Activated CD4-positive, CD25-positive, alpha-beta regulatory T cell treated with anti-CD3 and anti-CD28 coated beads, Interleukin-2, amount 50 U/mL, for 24 hours (primary cell): ENCODE data around the gene FEN1.

Experiments
- ATAC-seq, 2 donors: fragments of 150-1000 bp; cut with Tn5 transposase; one replicate each; pipeline ENCODE4 v1.10.0; 2021; ENCODE audit warnings: mild to moderate bottlenecking in 1 of 2, moderate library complexity in 1 of 2

Gene FEN1, protein sequence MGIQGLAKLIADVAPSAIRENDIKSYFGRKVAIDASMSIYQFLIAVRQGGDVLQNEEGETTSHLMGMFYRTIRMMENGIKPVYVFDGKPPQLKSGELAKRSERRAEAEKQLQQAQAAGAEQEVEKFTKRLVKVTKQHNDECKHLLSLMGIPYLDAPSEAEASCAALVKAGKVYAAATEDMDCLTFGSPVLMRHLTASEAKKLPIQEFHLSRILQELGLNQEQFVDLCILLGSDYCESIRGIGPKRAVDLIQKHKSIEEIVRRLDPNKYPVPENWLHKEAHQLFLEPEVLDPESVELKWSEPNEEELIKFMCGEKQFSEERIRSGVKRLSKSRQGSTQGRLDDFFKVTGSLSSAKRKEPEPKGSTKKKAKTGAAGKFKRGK

DNA sequence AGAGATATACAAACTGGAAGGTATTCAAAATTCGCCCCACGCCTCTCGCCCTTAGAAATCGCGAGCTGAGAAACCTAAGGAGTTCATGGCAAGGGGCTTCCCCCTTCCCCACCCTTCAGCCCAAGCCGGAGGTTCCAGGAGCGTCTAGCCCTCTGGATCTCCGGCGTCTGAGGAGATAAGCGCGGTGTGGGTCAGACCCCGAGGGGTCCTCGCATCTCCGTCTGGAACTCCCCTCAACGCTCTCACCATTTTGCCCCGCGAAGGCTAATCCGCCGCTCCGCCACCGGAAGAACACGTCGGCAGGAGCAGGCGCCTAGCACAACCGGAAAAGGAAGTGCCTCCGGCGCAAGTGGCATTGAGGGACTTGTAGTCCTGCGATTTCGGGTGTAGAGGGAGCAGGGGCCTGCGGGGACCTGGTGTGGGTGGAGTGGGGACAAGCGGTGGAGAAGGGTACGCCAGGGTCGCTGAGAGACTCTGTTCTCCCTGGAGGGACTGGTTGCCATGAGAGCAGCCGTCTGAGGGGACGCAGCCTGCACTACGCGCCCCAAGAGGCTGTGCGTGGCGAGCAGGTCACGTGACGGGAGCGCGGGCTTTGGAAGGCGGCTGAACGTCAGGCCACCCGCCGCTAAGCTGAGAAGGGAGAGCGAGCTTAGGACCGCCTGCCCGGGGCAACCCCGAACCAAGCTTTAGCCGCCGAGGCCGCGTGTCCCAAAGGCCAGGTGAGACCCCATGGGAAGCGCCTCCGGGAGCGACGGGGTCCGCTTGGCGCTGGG is at the start of gene FEN1, which contains the start of gene TMEM258:
FEN1 (plus strand) TSS at position 602 of the 773 bp plus-strand sequence. CDS start 2,451 bp downstream, outside the sequence.
TMEM258 (minus strand) TSS at position 290 of the 773 bp plus-strand sequence; CDS start at position 249, 41 bp downstream.
- peak; percentile 91 for ATAC-seq

DNA sequence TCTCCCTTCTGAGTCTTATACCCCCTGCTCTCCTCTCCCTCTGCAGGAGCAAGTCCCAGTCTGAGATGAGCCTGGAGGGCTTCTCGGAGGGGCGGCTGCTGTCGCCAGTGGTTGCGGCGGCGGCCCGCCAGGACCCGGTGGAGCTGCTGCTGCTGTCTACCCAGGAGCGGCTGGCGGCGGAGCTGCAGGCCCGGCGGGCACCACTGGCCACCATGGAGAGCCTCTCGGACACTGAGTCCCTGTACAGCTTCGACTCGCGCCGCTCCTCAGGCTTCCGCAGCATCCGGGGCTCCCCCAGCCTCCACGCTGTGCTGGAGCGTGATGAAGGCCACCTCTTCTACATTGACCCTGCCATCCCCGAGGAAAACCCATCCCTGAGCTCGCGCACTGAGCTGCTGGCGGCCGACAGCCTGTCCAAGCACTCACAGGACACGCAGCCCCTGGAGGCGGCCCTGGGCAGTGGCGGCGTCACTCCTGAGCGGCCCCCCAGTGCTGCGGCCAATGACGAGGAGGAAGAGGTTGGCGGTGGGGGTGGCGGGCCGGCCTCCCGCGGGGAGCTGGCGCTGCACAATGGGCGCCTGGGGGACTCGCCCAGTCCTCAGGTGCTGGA is 49.1 kb upstream of the FEN1 start:
- ATAC-seq: no peak

DNA sequence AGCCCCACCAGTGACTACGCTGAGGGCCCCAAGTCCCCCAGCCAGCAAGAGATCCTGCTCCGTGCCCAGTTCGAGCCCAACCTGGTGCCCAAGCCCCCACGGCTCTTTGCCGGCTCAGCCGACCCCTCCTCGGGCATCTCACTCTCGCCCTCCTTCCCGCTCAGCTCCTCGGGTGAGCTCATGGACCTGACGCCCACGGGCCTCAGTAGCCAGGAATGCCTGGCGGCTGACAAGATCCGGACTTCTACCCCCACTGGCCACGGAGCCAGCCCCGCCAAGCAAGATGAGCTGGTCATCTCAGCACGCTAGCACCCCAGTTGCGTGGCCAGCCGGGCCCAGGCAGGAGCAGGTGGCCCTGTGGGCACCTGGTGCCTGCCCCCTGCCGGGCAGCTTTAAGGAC is 48.5 kb upstream of the FEN1 start:
- no peak for ATAC-seq

DNA sequence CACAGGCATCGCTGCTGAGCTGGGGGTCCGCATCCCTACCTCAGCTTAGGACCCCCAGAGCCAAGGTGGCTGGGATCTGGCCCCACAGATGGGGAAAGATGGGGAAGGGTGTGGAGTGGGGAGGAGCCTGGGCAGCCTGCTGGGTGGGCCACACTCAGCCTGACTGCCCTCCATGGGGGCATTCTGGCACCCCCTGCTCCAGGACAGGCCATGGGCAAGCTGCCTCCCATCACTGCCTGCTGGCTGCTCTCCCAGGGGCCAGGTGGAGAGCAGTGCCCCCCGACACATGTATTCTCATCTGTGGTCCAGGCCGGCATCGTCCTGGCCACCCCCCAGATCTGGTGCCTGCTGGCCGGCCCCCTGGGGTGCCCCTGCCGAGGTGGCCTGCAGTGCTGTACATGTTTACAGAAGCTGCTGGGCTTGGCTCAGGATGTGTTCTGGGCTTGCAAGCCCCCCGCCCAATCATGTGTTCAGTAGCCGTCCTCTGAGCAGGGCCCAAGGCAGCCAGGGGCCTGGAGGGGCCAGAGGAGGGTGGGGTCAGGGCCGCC is 48.0 kb upstream of the FEN1 start:
- no peak for ATAC-seq

DNA sequence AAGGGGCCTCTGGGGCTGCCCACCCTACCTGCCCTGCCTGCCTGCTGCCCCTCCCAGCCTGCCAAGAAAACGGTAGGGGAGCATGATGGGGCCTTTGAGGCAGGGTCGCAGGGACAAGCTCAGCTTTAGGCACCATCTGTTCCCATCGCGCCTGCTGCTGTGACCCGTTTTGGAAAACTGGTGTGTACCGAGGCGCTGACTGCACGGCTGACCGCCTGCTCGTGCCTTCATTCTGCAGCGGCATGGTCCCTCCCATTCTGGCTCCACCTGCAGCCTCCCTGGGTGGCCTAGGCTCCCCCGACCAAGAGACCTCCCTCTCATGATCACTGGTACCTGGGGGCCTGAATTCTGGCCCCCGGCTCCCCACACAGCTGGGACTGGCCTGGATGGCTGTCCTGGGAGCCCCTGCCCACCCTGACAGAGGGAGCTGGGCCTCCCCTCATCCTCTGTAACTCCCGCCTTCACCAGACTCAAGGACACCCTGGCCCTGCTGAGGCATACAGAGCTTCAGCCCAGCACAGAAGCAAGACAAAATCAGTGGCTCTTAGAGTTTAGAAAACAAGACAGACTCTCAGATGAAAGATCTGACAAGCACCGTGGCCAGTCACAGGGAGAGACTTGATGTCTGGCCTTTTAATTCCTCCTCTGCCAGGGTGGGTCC is 46.8 kb upstream of the FEN1 start:
- no peak for ATAC-seq

DNA sequence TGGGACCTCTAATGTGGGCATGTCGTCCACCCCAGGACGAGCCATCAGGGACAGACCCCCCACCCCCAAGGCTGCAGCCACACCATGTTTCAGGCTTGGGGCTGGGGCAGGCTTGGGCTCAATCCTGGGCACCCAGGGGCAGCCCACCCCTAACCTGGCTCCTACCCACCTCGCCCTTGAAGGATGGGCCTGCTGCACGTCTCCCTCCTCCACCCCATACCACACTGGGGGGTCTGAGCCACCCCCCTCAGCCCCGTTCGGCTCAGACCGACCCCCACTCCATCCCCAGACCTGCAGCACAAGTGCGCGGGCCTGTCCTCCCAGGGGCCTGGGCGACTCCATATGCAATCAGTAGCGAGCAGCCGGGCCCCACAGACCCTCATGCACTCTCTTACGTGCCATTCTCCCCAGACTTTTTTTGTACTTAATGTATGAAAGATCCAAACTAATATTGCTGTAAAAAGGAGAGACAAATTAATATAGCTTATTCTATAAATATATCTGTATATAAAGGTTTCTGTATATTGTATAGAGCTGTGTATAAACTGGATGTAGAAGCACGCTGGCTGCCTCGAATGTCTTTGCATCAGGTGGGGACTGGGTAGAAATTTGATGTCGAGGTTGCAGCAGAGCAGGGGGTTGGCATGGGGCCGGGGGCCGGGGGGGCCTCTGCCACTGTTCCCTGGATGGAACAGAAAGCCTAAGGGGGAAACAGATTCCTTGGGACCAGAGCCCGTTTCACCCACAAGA is 46.1 kb upstream of the FEN1 start:
- ATAC-seq: no peak

DNA sequence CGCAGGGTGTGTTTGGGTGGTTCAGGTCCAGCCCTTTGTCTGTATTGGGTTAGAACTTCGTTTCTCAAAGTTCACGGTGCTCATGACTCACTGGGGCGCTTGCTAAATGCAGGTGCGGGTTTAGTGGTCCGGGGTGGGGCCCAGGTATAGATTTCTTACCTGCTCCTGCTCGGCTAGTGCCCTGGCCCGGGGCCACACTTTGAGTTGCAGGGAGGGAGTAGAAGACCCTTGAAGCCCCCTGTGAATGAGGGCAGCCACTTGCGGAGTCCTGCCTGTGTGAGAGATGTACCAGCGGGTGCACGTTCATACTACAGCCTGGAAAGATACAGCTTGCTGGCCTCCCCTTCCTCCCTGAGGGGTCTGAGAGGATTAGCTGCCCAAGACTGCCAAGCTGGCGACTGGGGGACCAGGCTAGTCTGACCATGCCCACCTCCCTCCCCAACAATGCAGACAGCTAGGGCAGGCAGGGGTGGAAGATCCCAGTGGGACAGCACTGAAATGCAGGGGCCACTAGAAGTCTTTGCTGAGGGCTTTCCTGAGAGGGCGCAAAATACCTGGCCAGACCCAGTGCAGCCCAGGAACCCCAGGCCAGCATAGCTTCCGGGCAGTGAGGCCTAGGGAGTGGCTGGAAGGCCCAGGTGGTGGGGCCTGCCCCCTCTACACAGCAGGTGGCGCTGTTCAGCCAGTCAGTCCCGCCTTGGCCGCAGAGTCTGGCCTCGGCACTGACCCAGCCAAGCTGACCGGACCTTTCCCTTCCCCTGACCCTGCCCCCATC is 45.3 kb upstream of the FEN1 start:
- no peak for ATAC-seq

DNA sequence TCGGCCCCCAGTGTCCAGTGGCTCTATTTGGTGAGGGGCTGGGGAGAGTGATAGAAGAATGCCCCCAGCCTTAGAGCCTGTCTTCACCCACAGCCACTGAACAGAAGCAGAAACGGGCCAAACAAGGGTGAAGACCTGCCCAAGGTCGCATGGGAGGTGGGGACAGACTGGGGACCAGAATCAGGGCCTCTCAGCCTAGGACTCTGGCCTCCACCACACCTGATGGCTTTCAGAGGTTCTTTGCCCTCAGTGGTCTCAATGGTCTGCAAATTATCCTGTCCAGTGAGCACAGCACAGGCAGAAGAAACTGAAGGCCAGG is 44.8 kb upstream of the FEN1 start:
- ATAC-seq: no peak

DNA sequence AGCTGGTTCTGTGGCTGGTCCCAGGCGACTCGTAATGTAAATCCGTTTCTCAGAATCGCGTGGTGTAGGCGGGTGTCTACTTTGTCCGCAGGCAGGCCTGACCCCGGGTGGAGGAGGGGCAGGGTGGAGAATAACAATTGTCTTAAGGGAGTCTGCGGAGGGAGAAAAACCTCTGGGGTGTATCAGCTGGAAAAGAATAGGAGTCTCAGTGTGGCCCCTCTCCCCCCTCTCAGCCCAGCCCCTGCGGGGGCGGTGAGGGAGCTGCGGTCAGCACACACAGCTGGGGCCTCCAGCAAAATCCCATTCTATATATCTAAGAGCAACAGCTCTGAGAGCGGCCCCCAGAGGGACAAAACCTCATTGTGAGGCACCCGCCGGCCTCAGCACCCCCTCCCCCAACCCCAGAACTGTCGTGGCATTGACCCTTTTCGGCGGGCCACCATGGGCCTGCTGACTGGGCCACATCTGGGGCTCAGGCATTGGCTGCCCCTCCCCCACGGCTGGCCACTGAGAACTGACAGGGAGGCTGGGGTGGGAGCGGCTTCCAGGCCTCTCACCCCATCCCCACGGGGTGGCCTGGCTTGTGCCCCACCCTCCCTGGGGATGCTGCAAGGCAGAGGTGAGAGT is 43.0 kb upstream of the FEN1 start:
- ATAC-seq: no peak

DNA sequence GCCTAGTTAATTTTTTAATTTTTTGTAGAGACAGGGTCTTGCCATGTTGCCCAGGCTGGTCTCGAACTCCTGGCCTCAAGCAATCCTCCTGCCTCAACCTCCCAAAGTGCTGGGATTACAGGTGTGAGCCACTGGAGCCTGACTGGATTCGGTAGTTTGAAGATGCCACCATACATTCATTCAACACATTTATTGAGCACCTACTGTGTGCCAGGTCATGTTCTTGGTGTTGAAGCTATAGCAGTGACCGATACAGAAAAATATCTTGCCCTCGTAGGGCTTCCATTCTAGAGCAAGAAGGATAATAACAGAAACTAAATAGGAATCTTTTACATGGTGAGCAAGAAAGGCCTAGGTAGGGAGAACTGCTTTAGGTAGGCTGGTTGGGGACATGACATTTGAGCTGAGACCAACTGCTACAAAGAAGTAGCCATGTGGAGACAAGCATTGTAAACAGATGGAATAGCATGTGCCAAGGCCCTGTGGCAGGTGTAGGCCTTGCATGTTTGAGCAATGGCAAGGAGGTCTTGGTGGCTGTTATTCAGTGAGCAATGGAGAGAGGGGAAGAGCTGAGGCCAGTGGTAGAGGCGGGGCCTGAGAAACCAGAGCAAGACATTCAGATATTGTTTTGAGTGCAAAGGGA is 42.0 kb upstream of the FEN1 start:
- no peak for ATAC-seq

DNA sequence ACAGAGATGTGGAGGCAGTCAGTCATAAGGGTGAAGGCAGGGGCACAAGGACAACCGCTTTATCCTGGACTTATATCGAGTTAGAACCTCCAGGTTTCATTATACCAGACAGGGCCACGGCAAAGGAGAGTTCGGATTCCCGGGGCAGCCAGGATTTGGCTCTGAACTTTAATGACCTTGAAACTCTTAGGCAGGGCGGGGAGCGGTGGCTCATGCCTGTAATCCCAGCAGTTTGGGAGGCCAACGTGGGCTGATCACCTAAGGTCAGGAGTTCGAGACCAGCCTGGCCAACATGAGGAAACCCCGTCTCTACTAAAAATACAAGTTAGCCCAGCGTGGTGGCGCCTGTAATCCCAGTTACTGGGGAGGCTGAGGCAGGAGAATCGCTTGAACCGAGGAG is 41.3 kb upstream of the FEN1 start:
- ATAC-seq: no peak

DNA sequence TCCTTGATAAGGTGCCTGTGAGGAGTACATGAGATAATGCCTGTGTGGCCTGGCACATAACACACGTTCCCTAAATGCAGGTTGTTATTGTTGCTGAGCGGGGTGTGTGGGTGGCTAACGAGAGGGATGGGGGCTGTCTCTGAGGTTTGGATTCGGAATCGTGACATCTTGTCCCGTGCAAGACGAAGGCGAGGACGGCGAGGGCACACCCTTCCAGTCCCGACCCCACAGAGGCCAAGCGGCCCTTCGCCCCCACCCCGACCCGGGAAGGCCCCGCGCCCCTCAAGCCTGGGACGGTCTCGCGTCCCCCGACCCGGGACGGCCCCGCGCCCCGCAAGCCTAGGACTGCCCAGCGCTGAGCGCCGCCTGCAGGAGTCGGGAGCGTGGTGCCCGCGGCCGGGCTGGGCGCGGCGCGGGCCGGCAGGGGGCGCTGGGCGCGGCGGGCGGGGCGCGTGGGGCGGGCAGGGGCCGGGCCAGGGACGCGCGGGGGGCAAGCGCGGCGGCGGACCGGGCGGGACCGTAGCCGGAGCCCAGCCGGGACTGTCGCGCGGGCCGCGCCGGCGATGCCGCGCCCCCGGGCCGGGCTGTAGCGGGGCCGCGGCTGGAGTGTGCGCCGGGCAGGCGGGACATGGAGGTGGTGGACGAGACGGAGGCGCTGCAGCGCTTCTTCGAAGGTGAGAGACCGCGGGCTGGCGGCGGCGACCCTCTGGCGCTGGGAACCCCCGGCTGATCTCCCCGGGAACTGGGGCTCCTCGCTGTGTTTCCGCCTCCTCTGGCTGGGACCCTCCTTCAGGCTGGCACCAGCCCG is 40.4 kb upstream of the FEN1 start, which contains the start of gene MYRF:
MYRF (plus strand) TSS at position 520 of the 808 bp plus-strand sequence; CDS start at position 629, 109 bp downstream.
- ATAC-seq: peak; percentile 75 to 82

DNA sequence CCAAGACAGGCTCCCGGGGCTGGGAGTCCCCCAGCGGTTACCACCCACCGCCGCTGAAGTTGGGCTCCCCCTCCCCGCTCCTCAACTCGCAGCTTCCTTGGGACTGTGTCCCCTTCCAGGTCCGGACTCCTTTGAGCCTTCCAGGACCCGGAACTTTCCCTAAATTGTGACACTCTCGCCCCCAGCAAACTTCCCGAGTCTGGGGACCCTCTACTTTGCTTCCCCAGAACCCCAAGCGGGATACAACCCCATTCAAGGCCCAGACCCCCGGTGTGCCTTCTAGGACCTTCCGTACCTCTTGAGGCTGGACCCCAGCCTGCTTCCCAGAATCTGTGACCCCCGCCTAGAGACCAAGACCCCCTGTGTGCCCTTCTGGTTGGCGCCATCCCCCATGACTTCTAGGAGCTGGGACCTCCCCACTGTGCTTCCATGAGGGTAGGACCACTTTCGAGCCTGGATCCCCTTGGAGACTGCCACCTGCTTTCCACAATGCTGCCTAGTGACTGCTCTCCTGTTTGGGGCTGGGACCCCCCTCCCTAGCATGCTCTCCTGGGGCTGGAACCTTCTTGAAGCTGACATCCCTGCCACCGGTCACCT is 39.7 kb upstream of the FEN1 start:
- ATAC-seq: no peak

DNA sequence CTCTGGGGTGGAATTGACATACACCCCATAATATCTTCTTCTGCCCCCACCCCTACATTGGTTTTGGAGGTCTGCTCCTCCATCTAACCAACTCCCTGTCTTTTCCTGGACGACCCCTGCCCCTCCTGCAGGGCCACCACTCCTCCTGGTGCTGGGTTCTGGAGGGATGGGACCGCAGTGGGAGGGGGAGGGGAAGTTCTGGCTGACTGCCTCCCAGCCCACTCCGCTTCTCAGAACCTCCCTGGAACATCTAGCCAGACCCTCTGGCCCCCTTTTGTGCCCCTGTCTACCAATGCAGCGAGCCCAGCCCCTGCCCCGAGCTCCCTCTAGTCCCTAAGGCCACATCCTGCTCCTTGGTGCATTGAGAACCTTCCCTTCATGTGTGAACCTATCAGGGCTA is 39.0 kb upstream of the FEN1 start:
- ATAC-seq: no peak

DNA sequence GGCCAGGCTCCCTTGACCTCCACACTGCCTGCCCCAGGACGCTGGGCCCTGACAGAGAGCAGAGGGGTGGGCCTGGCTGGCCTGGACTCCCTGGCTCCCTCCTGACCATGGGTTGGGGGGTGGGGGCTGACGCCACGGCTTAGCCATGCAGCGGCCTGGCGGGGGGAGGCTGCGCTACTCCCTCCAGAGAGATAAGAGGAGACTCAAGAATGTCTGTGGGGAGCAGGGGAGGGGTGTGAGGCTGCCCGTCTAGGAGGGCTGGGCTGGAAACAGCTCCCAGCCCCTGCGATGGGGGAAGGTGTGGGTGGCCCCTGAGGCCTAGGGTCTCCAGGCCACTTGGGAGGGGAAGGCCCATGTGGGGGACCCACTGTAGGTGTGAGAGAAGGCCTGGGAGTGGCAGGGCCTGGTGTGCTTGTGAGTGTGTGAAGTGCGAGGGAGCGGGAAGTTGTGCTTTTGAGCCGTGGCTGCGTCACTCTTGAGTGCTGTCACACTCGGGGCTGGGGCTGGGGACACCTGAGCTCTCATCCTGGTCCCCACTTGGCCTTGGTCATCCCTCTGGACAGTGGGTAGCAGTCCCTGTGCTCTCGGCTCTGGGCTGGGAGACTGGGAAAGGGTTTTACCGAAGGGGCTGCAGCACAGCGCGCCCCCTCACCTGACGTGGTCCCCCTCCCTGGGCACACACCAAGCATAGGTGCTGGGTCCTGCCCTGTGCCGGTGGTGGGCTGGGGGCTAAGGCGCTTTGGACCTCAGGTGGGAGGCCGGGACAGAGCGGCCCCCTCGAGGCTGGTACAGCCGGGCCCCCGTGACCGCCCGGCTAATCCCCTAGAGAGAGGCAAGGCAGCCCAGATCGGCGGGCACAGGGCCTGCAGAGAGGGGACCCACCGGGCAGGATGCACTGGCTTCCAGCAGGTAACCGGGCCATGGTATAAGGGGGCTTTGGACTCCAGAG is 37.9 kb upstream of the FEN1 start:
- no peak for ATAC-seq

DNA sequence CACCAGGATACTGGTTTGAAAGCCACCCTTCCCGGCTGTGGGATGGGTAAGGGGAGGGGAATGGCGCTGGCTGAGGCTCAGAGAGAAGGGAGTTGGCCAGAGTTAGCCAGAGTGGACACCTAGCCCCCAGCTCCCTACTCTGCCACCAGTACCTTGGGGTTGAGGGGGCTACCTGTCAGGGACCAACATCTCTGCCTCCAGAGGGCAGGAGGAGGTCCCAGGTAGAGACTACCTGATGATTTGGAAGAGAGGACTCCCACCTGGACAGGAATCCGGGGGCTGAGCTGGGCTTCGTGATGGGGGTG is 36.6 kb upstream of the FEN1 start:
- ATAC-seq: no peak

DNA sequence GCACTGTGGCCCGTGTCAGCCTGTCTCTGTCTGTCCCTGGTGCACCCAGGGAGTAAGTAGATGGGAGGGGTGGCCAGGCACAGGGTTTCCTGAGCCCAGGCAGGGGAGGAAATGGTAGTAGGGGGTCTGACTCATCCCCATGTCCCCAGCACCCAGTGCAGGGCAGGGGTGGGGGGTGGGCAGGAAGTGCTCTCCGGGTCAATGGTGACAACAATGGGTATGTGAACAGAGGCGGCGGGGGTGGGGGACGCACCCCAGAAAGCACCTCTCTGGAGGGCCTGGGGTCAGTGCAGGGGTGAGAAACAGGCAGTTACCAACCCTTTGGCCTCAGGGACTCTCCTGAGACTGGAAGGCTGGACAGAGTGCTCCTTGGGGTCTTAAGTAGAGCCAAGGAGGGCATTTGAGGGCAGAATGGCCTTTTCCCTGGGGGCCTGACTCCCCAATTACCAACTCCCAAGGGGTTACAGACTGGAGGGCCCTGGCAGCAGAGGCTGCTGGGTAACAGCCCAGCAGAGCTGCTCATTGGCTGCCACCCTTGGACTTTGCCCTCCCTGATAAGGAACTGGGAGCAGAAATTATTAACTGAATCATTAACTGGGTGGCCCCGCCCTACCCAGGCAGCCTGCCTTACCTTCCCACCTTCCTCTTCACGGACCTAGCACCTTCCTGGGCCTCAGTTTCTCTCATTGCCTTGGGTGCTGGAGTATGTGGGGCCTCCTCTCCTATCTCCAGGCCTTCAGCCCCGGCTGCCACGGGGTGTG is 36.1 kb upstream of the FEN1 start:
- peak in 1 of 2 donors; percentile 50 for ATAC-seq
